SK-N-SH (cell line): ENCODE measurements around the gene AP4M1. TPM values are rescaled to one million over a fixed set of nuclear protein-coding genes. Genes with fewer than 3 reads are reported as not detected.
A peak's percentile ranks its signal among the peaks of the same experiment; 100 is the strongest.

Source experiments
- CTCF ChIA-PET: fragments of 300-600, 350-600 bp; formaldehyde crosslinking; extraction: SDS; loops from one replicate; lab custom pipeline; 2021; lab: Yijun Ruan, JAX
- POLR2A ChIA-PET: fragments of 350-600 bp; sonication (Branson Sonifier 250); formaldehyde crosslinking; extraction: SDS; loops from one replicate; lab custom pipeline; 2020; ENCODE audit warnings: antibody characterized with exemption, inconsistent platforms; lab: Yijun Ruan, JAX
- DNase-seq: peaks from one replicate; pipeline ENCODE4 v3.0.0; 2012
- H2AFZ ChIP-seq: fragments of 200-600 bp; sonication (generic); 2 replicates; pipeline ENCODE4 v1.8.1; 2016; ENCODE audit warnings: antibody characterized with exemption, mild to moderate bottlenecking, low read depth
- H3F3A ChIP-seq: fragments of 200-600 bp; sonication (generic); replicated peaks from 2 replicates; pipeline ENCODE3; 2016; ENCODE audit warnings: antibody characterized with exemption, mild to moderate bottlenecking; ENCODE audit not compliant: insufficient read depth
- H3K27ac ChIP-seq, 2 experiments: fragments of 200-500 bp in 1 of 2; fragments of 200-600 bp in 1 of 2; sonication (Bioruptor generic) in 1 of 2; sonication (generic), shearing (Covaris generic) in 1 of 2; 2 replicates each; pipeline versions ENCODE4 v1.5.1 to v1.6.1; 2014 to 2016; ENCODE audit warnings: low read depth in 2 of 2, inconsistent platforms in 1 of 2, low read length in 1 of 2, mild to moderate bottlenecking in 1 of 2, mixed read lengths in 1 of 2
- H3K27me3 ChIP-seq: fragments of 200-600 bp; sonication (generic), shearing (Covaris generic); 2 replicates; pipeline ENCODE4 v1.6.1; 2016; ENCODE audit warnings: mixed run types; ENCODE audit not compliant: insufficient read depth
- H3K36me3 ChIP-seq, 2 experiments: fragments of 200-500 bp in 1 of 2; fragments of 200-600 bp in 1 of 2; sonication (Bioruptor generic) in 1 of 2; sonication (generic) in 1 of 2; replicated peaks in 1 of 2; 2 replicates each; pipeline versions ENCODE3 to v1.5.1; 2014 to 2016; ENCODE audit warnings: low read length in 1 of 2, mild to moderate bottlenecking in 1 of 2; ENCODE audit not compliant: insufficient read depth in 2 of 2, control insufficient read depth in 1 of 2
- H3K4me1 ChIP-seq, 2 experiments: fragments of 200-500 bp in 1 of 2; fragments of 200-600 bp in 1 of 2; sonication (Bioruptor generic) in 1 of 2; sonication (generic), shearing (Covaris generic) in 1 of 2; 2 replicates each; pipeline versions ENCODE4 v1.5.1 to v1.6.1; 2014 to 2016; ENCODE audit warnings: low read depth in 1 of 2, low read length in 1 of 2, mixed run types in 1 of 2; ENCODE audit not compliant: insufficient read depth in 2 of 2, control insufficient read depth in 1 of 2
- H3K4me2 ChIP-seq: fragments of 200-600 bp; sonication (generic), shearing (Covaris generic); 2 replicates; pipeline ENCODE4 v1.6.1; 2017; ENCODE audit warnings: mixed run types
- H3K4me3 ChIP-seq, 2 experiments: fragments of 200-500 bp in 1 of 2; fragments of 200-600 bp in 1 of 2; sonication (Bioruptor generic) in 1 of 2; sonication (generic), shearing (Covaris generic) in 1 of 2; 2 replicates each; pipeline versions ENCODE4 v1.5.1 to v1.8.1; 2014 to 2016; ENCODE audit warnings: low read depth in 2 of 2, inconsistent platforms in 1 of 2, low read length in 1 of 2, mild to moderate bottlenecking in 1 of 2, mixed read lengths in 1 of 2, moderate library complexity in 1 of 2
- H3K79me2 ChIP-seq: fragments of 200-600 bp; sonication (generic); 2 replicates; pipeline ENCODE4 v1.8.1; 2017; ENCODE audit warnings: mild to moderate bottlenecking; ENCODE audit not compliant: insufficient read depth
- H3K9ac ChIP-seq: fragments of 200-600 bp; sonication (generic); 2 replicates; pipeline ENCODE4 v1.6.1; 2017; ENCODE audit warnings: mixed run types
- H3K9me2 ChIP-seq: fragments of 200-600 bp; sonication (generic); 2 replicates; pipeline ENCODE4 v1.6.1; 2017; ENCODE audit warnings: mixed run types
- H3K9me3 ChIP-seq: fragments of 200-600 bp; sonication (generic); 2 replicates; pipeline ENCODE4 v1.6.1; 2017; ENCODE audit warnings: mixed run types, mild to moderate bottlenecking, moderate library complexity
- H4K20me1 ChIP-seq: fragments of 200-600 bp; sonication (generic); 2 replicates; pipeline ENCODE4 v1.6.1; 2017; ENCODE audit warnings: mild to moderate bottlenecking, mixed run types; ENCODE audit not compliant: insufficient read depth
- CHD2 ChIP-seq: fragments of 150-350 bp; IDR thresholded peaks from 2 replicates; pipeline ENCODE4 v1.6.1; 2018; ENCODE audit warnings: low read length; ENCODE audit not compliant: partially characterized antibody
- EP300 ChIP-seq, 2 experiments: IDR thresholded peaks; 2 replicates each; pipeline versions ENCODE4 v1.4.0 to v1.6.1; 2012; ENCODE audit warnings: borderline replicate concordance in 1 of 2, low read depth in 1 of 2, low read length in 1 of 2
- EZH2phosphoT487 ChIP-seq: fragments of 200-600 bp; sonication (generic); IDR thresholded peaks from 2 replicates; pipeline ENCODE4 v1.6.1; 2017; ENCODE audit warnings: low read depth, mixed run types, mild to moderate bottlenecking, antibody characterized with exemption, moderate library complexity, borderline replicate concordance
- FOSL2 ChIP-seq: IDR thresholded peaks from 2 replicates; pipeline ENCODE4 v1.4.0; 2012; ENCODE audit warnings: low read depth, mild to moderate bottlenecking, moderate library complexity, borderline replicate concordance
- FOXM1 ChIP-seq: IDR thresholded peaks from 2 replicates; pipeline ENCODE4 v1.4.0; 2012; ENCODE audit warnings: low read depth, mild to moderate bottlenecking
- MEF2A ChIP-seq: IDR thresholded peaks from 2 replicates; pipeline ENCODE4 v1.4.0; 2012; ENCODE audit warnings: low read depth, borderline replicate concordance
- MXI1 ChIP-seq: IDR thresholded peaks from 2 replicates; pipeline ENCODE4 v1.6.1; 2012; ENCODE audit warnings: mild to moderate bottlenecking, low read depth, low read length, improper control_type of control experiment
- NRF1 ChIP-seq: IDR thresholded peaks from 2 replicates; pipeline ENCODE4 v1.6.1; 2012; ENCODE audit warnings: low read depth, mild to moderate bottlenecking, low read length
- PBX3 ChIP-seq: IDR thresholded peaks from 2 replicates; pipeline ENCODE4; 2012
- POLR2AphosphoS5 ChIP-seq: IDR thresholded peaks from 2 replicates; pipeline ENCODE4 v1.6.1; 2012; ENCODE audit warnings: low read depth, low read length
- RAD21 ChIP-seq: IDR thresholded peaks from 2 replicates; pipeline ENCODE4 v1.6.1; 2012; ENCODE audit warnings: mild to moderate bottlenecking, low read length
- RCOR1 ChIP-seq: fragments of 150-350 bp; IDR thresholded peaks from 2 replicates; pipeline ENCODE4 v1.6.1; 2017; ENCODE audit warnings: antibody characterized with exemption, low read length
- RXRA ChIP-seq: IDR thresholded peaks from 2 replicates; pipeline ENCODE4 v1.4.0; 2012; ENCODE audit warnings: low read depth, mild to moderate bottlenecking, borderline replicate concordance
- SIN3A ChIP-seq: IDR thresholded peaks from 2 replicates; pipeline ENCODE4 v1.6.1; 2012; ENCODE audit warnings: low read depth, mild to moderate bottlenecking, low read length, moderate library complexity, borderline replicate concordance
- SMC3 ChIP-seq: IDR thresholded peaks from 2 replicates; pipeline ENCODE4 v1.6.1; 2012; ENCODE audit warnings: low read depth, low read length, improper control_type of control experiment
- TAF1 ChIP-seq: IDR thresholded peaks from 2 replicates; pipeline ENCODE4 v1.6.1; 2012; ENCODE audit warnings: low read depth, mild to moderate bottlenecking, low read length, moderate library complexity, borderline replicate concordance
- TCF12 ChIP-seq: IDR thresholded peaks from 2 replicates; pipeline ENCODE4 v1.4.0; 2012
- TEAD4 ChIP-seq: IDR thresholded peaks from 2 replicates; pipeline ENCODE4 v1.4.0; 2012; ENCODE audit warnings: mild to moderate bottlenecking, borderline replicate concordance; ENCODE audit not compliant: insufficient read depth
- ZBTB33 ChIP-seq: IDR thresholded peaks from 2 replicates; pipeline ENCODE4 v1.4.0; 2012; ENCODE audit warnings: low read depth, borderline replicate concordance
- WGBS: methylation state at CpG from one replicate; pipeline ENCODE4 v1.1.6; 2017; ENCODE audit warnings: low lambda C conversion rate; 5-methylcytosine and 5-hydroxymethylcytosine counted together
- polyA plus RNA-seq, 3 experiments: library from polyadenylated mRNA; depleted of rRNA; stranded (reverse); fragments of >200 nt; gene quantifications; 2 replicates each; pipeline ENCODE4 v1.2.3, GENCODE V29; 2012
- TF ChIP-seq, protein P1 (sequence below): fragments of 150-350 bp; IDR thresholded peaks from 2 replicates; pipeline ENCODE4 v1.6.1; 2017; ENCODE audit warnings: antibody characterized with exemption, low read length, low read depth, borderline replicate concordance
- TF ChIP-seq, protein P2 (sequence below): fragments of 200-600 bp; sonication (generic); IDR thresholded peaks from 2 replicates; pipeline ENCODE4 v1.6.1; 2017; ENCODE audit warnings: antibody characterized with exemption, mild to moderate bottlenecking, moderate library complexity

The AP4M1 gene
- 35.0 and 39.2 TPM in 2 replicates for polyA plus RNA-seq (2012; rRNA removed)
- 22.7 and 25.0 TPM in 2 replicates for polyA plus RNA-seq (2012; cell fraction: cytosol; rRNA removed)
- 110 and 133 TPM in 2 replicates for polyA plus RNA-seq (2012; cell fraction: nucleus; rRNA removed)

DNA sequence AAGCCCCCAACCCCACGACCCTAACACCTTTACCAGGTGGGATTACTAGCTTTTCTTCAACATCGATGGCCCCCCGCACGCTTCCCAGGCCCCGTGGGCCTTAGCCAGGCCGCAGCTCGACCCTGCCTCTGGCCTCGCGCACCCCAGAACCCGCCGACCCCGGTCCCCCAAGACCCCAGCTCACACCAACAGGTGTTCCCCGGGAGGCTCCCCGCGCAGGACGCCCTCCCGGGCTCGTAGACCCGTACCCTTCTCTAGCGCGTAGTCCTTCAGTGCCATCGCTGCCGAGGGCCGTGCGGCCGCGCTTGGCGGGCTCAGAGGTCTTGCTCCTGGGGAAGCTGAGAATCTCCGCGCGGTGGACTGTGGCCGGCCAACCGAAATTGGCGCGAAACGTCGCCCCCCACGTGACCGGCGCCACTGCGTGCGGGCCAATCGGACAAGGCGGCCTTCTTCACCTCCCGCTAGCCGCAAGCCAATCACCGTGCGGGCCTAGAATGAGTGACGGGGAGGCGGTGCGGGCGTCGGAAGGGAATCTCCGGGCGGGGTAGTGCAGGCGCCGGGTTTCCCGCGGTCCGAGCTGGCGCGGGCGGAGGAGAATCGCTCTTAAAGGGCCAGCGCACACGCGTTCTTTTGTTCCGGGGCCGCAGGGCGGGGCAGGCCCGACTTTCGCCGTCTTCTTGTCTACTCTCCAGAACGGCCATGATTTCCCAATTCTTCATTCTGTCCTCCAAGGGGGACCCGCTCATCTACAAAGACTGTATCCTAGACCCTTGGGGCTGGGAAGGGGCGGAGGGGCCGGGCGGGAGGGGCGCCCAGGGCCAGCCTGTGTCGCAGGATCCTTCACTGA, at the start of gene AP4M1, which contains the start of gene MCM7:
Gene AP4M1 (plus strand): TSS at position 628 of the 847 bp plus-strand sequence. CDS start 72 bp downstream, at position 700.
Gene MCM7 (minus strand): TSS at position 382 of the 847 bp plus-strand sequence. CDS start 103 bp downstream, at position 279.
- Histone ChIP-seq H4K20me1 (peaks cover 7% of the 10 kb centered on the region), H3K9me3 (no peaks in the 10 kb centered on the region), H3K9ac (peak within 1 kb of the TSS; percentile 98), H3K4me1 (peaks cover 24 to 33% of the 10 kb centered on the region in 2 experiments), H3K9me2 (no peaks in the 10 kb centered on the region), H3K27me3 (no peaks in the 10 kb centered on the region), H3F3A (peaks cover 33% of the 10 kb centered on the region), H2AFZ (peak within 1 kb of the TSS; percentile 73), H3K27ac (peak within 1 kb of the TSS; percentile 94 to 95), H3K79me2 (peaks cover 63% of the 10 kb centered on the region), H3K4me3 (peak within 1 kb of the TSS; percentile 70 to 99), H3K4me2 (peak within 1 kb of the TSS; percentile 100), H3K36me3 (peaks cover 43 to 44% of the 10 kb centered on the region in 2 experiments)
- WGBS = 0% methylated on average over 53 of the region's 80 CpGs
- DNase-seq = peak; percentile 97
- CTCF ChIA-PET = interaction anchor here (0.6 to 5.4 kb wide), 11 partner anchors 10 to 172 kb away, joined by 3 to 74 read pairs (median 4); partner anchors contain the start of genes GJC3, MBLAC1 and ZNF3
- POLR2A ChIA-PET = interaction anchor here (0.6 to 4.2 kb wide), 29 partner anchors 9 to 1116 kb away, joined by 3 to 98 read pairs (median 4); partner anchors contain the start of genes ATP5MF, CNPY4, COPS6 and GPC2
- TF ChIP-seq TEAD4 (0 out of 2 replicates have a peak, but pooled peaks have one; percentile 14), FOSL2 (no peak; the same call in 1 of the 2 replicates), MEF2A (no peak), EP300 (IDR thresholded peaks at IDR 0.05; ENCODE audit: borderline replicate concordance in 1 of 2, low read depth in 1 of 2, low read length in 1 of 2) (no peak; a peak in 1 of 4 replicates), PBX3 (peak; percentile 100), FOXM1 (no peak; the same call in 1 of the 2 replicates), ZBTB33 (no peak), NRF1 (peak; percentile 43; the same call in 1 of the 2 replicates), RAD21 (no peak), MXI1 (peak; percentile 61), TAF1 (peak; percentile 76; the same call in 1 of the 2 replicates), RCOR1 (no peak), TCF12 (no peak), POLR2AphosphoS5 (peak; percentile 88), SIN3A (peak; percentile 98), CHD2 (peak; percentile 92), SMC3 (no peak), RXRA (no peak), EZH2phosphoT487 (no peak)
- TF ChIP-seq, protein P1, sequence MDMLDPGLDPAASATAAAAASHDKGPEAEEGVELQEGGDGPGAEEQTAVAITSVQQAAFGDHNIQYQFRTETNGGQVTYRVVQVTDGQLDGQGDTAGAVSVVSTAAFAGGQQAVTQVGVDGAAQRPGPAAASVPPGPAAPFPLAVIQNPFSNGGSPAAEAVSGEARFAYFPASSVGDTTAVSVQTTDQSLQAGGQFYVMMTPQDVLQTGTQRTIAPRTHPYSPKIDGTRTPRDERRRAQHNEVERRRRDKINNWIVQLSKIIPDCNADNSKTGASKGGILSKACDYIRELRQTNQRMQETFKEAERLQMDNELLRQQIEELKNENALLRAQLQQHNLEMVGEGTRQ = peak; percentile 95
- TF ChIP-seq, protein P2, sequence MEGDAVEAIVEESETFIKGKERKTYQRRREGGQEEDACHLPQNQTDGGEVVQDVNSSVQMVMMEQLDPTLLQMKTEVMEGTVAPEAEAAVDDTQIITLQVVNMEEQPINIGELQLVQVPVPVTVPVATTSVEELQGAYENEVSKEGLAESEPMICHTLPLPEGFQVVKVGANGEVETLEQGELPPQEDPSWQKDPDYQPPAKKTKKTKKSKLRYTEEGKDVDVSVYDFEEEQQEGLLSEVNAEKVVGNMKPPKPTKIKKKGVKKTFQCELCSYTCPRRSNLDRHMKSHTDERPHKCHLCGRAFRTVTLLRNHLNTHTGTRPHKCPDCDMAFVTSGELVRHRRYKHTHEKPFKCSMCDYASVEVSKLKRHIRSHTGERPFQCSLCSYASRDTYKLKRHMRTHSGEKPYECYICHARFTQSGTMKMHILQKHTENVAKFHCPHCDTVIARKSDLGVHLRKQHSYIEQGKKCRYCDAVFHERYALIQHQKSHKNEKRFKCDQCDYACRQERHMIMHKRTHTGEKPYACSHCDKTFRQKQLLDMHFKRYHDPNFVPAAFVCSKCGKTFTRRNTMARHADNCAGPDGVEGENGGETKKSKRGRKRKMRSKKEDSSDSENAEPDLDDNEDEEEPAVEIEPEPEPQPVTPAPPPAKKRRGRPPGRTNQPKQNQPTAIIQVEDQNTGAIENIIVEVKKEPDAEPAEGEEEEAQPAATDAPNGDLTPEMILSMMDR = no peak
